HL-60/S4 treated with retinoic acid at 250 ng/mL for 4 days and 3 days (cell line): ENCODE results near the gene PTPRN2.
"Not testable (repeated sequence)": the region's sequence is repeated elsewhere in the genome, so short reads cannot be mapped to it uniquely, and the experiment has no call there.

Experiments used
- in situ Hi-C: fragments of 300-500 bp; cut with MboI; formaldehyde crosslinking; loops from 2 replicates; pipeline ENCODE4 v1.7.0; 2022; ENCODE audit warnings: low sequenced_read_pairs

The PTPRN2 gene

GRCh38 chr7:157980774-157981173, 606.8 kb downstream of the PTPRN2 start:
- in situ Hi-C loops: no loop called here

GRCh38 chr7:157980341-157980731, 607.3 kb downstream of the PTPRN2 start:
- in situ Hi-C loops: not testable (repeated sequence)

GRCh38 chr7:157979636-157980340, 607.8 kb downstream of the PTPRN2 start:
- in situ Hi-C loops: no loop called here

GRCh38 chr7:157978766-157979165, 608.9 kb downstream of the PTPRN2 start:
- in situ Hi-C loops: no loop called here

GRCh38 chr7:157977717-157978496, 609.7 kb downstream of the PTPRN2 start:
- in situ Hi-C loops: no loop called here

GRCh38 chr7:157977306-157977705, 610.3 kb downstream of the PTPRN2 start:
- in situ Hi-C loops: no loop called here

- in situ Hi-C loops: no loop called here
Observed at GRCh38 chr7:157976406-157976805, 611.2 kb downstream of the PTPRN2 start.

- in situ Hi-C loops: no loop called here
Observed at GRCh38 chr7:157975401-157976372, 611.9 kb downstream of the PTPRN2 start.

- in situ Hi-C loops: no loop called here
Observed at GRCh38 chr7:157974678-157975230, 612.9 kb downstream of the PTPRN2 start.

GRCh38 chr7:157973971-157974677, 613.5 kb downstream of the PTPRN2 start:
- in situ Hi-C loops: no loop called here

- in situ Hi-C loops: no loop called here
Observed at GRCh38 chr7:157972914-157973313, 614.7 kb downstream of the PTPRN2 start.

GRCh38 chr7:157971501-157971900, 616.1 kb downstream of the PTPRN2 start:
- in situ Hi-C loops: no loop called here

GRCh38 chr7:157970744-157971143, 616.9 kb downstream of the PTPRN2 start:
- in situ Hi-C loops: no loop called here

GRCh38 chr7:157969995-157970394, 617.6 kb downstream of the PTPRN2 start:
- in situ Hi-C loops: no loop called here

- in situ Hi-C loops: no loop called here
Observed at GRCh38 chr7:157966490-157966889, 621.1 kb downstream of the PTPRN2 start.

- in situ Hi-C loops: no loop called here
Observed at GRCh38 chr7:157964521-157964920, 623.1 kb downstream of the PTPRN2 start.

- in situ Hi-C loops: no loop called here
Observed at GRCh38 chr7:157964016-157964415, 623.6 kb downstream of the PTPRN2 start.

GRCh38 chr7:157963526-157963925, 624.1 kb downstream of the PTPRN2 start:
- in situ Hi-C loops: no loop called here

- in situ Hi-C loops: no loop called here
Observed at GRCh38 chr7:157962458-157963306, 624.9 kb downstream of the PTPRN2 start.
